HepG2 (cell line): ENCODE data around the gene ALDOA. TPM values are rescaled to one million over a fixed set of nuclear protein-coding genes. Genes with fewer than 3 reads are reported as not detected.

Experiments used
- ATF7-NPFF ChIP-seq: sonication (generic); formaldehyde crosslinking; IDR thresholded peaks from 2 replicates; pipeline ENCODE4 v1.8.1; 2023; ENCODE audit warnings: mild to moderate bottlenecking, low read depth, missing genetic modification reagents, moderate library complexity
- FOXO1 ChIP-seq: sonication (generic); formaldehyde crosslinking; IDR thresholded peaks from 2 replicates; pipeline ENCODE4 v1.4.0; 2020; ENCODE audit warnings: missing genetic modification reagents
- GTF3A ChIP-seq: sonication (generic); formaldehyde crosslinking; conservative IDR thresholded peaks from 2 replicates; pipeline ENCODE4 v1.4.0; 2020; ENCODE audit warnings: mild to moderate bottlenecking, missing genetic modification reagents
- GZF1 ChIP-seq: sonication (generic); formaldehyde crosslinking; IDR thresholded peaks from 2 replicates; pipeline ENCODE4 v1.5.1; 2020; ENCODE audit warnings: mild to moderate bottlenecking, missing genetic modification reagents
- HES4 ChIP-seq: sonication (generic); formaldehyde crosslinking; IDR thresholded peaks from 2 replicates; pipeline ENCODE4 v1.9.0; 2021; ENCODE audit warnings: mild to moderate bottlenecking, missing genetic modification reagents, borderline replicate concordance
- IRX3 ChIP-seq: sonication (generic); formaldehyde crosslinking; IDR thresholded peaks from 2 replicates; pipeline ENCODE4 v1.8.1; 2023; ENCODE audit warnings: mild to moderate bottlenecking, low read depth, missing genetic modification reagents, borderline replicate concordance
- JUND ChIP-seq: sonication (generic); formaldehyde crosslinking; IDR thresholded peaks from 2 replicates; pipeline ENCODE4 v1.8.0; 2022; ENCODE audit warnings: mild to moderate bottlenecking, missing genetic modification reagents
- KDM6A ChIP-seq: IDR thresholded peaks from 2 replicates; pipeline ENCODE4 v1.6.1; 2016; ENCODE audit warnings: low read depth
- MBD4 ChIP-seq: IDR thresholded peaks from 2 replicates; pipeline ENCODE4 v1.6.1; 2012; ENCODE audit warnings: low read length, inconsistent platforms, borderline replicate concordance
- MYNN ChIP-seq: sonication (generic); formaldehyde crosslinking; IDR thresholded peaks from 2 replicates; pipeline ENCODE4 v1.4.0; 2020; ENCODE audit warnings: mild to moderate bottlenecking, low read depth, missing genetic modification reagents
- NR1H2 ChIP-seq: sonication (generic); formaldehyde crosslinking; IDR thresholded peaks from 2 replicates; pipeline ENCODE4 v1.8.1; 2022; ENCODE audit warnings: low read depth, missing genetic modification reagents, borderline replicate concordance
- NR3C1 ChIP-seq: sonication (generic); formaldehyde crosslinking; IDR thresholded peaks from 2 replicates; pipeline ENCODE4 v1.4.0; 2020; ENCODE audit warnings: missing genetic modification reagents
- RBFOX2 ChIP-seq: fragments of 200-400 bp; formaldehyde crosslinking; IDR thresholded peaks from 2 replicates; pipeline ENCODE4 v1.6.1; 2017; ENCODE audit warnings: low read depth, mild to moderate bottlenecking, low read length
- RELA ChIP-seq: sonication (generic); formaldehyde crosslinking; IDR thresholded peaks from 2 replicates; pipeline ENCODE4 v1.4.0; 2020; ENCODE audit warnings: missing genetic modification reagents
- SMC3 ChIP-seq: IDR thresholded peaks from 2 replicates; pipeline ENCODE4 v1.6.1; 2011; ENCODE audit warnings: low read length, improper control_type of control experiment
- SSRP1 ChIP-seq: IDR thresholded peaks from 2 replicates; pipeline ENCODE4 v1.6.1; 2016; ENCODE audit warnings: control low read depth
- TMF1 ChIP-seq: sonication (generic); formaldehyde crosslinking; IDR thresholded peaks from 2 replicates; pipeline ENCODE4 v1.8.1; 2022; ENCODE audit warnings: low read depth, missing genetic modification reagents
- ZMYM3 ChIP-seq: sonication (generic); formaldehyde crosslinking; IDR thresholded peaks from 2 replicates; pipeline ENCODE4 v1.5.1; 2020; ENCODE audit warnings: mild to moderate bottlenecking, missing genetic modification reagents
- ZNF180 ChIP-seq: sonication (generic); formaldehyde crosslinking; IDR thresholded peaks from 2 replicates; pipeline ENCODE4 v1.4.0; 2020; ENCODE audit warnings: low read depth, missing genetic modification reagents, borderline replicate concordance
- ZNF512B ChIP-seq: sonication (generic); formaldehyde crosslinking; IDR thresholded peaks from 2 replicates; pipeline ENCODE4 v1.5.1; 2020; ENCODE audit warnings: missing genetic modification reagents, mild to moderate bottlenecking, borderline replicate concordance
- ZNF646 ChIP-seq: sonication (generic); formaldehyde crosslinking; IDR thresholded peaks from 2 replicates; pipeline ENCODE4 v1.9.0; 2021; ENCODE audit warnings: mild to moderate bottlenecking, missing genetic modification reagents
- ZNF850 ChIP-seq: sonication (generic); formaldehyde crosslinking; conservative IDR thresholded peaks from 2 replicates; pipeline ENCODE4 v1.9.0; 2021; ENCODE audit warnings: mild to moderate bottlenecking, missing genetic modification reagents
- polyA plus RNA-seq, 8 experiments: library from polyadenylated mRNA; depleted of rRNA in 3 of 8; stranded (reverse) in 7 of 8; unstranded in 1 of 8; fragments of >200 nt; fragmentation: Illumina TruSeq in 4 of 8; extraction: Trizol in 4 of 8; gene quantifications; 2 replicates each; pipeline versions ENCODE4 v1.2.1 to v1.2.3, GENCODE V29; 2011 to 2016; ENCODE audit warnings: low read depth in 4 of 8, missing spikeins in 1 of 8, mixed read lengths in 1 of 8; ENCODE audit not compliant: insufficient read depth in 1 of 8
- total RNA-seq, 5 experiments: library from RNA; depleted of rRNA; stranded (reverse); fragments of >200 nt; fragmentation: Illumina TruSeq; extraction: Trizol; gene quantifications; 2 replicates each; pipeline ENCODE4 v1.2.3, GENCODE V29; 2016; ENCODE audit warnings: low read depth in 1 of 5

Gene ALDOA
- total and polyA plus RNA-seq, 2 of the 13 experiments (the other 11 are each of a cell fraction or from before 2014, with no cell fraction given) = 925 to 1,884 TPM

- TF ChIP-seq HES4 (CRISPR knock-in tag) (0 out of 2 replicates have a peak, but pooled peaks have one; percentile 66), ZNF180 (CRISPR knock-in tag) (no peak), JUND (peak; percentile 41; the same call in 1 of the 2 replicates), GZF1 (peak; percentile 91), IRX3 (CRISPR knock-in tag) (no peak), SMC3 (peak; percentile 84), RELA (no peak), MYNN (CRISPR knock-in tag) (no peak), ZMYM3 (peak; percentile 99), SSRP1 (CRISPR knock-in tag) (peak; percentile 74; the same call in 1 of the 2 replicates), TMF1 (CRISPR knock-in tag) (no peak), KDM6A (no peak), ATF7-NPFF (CRISPR knock-in tag) (peak; percentile 95), NR3C1 (CRISPR knock-in tag) (no peak), RBFOX2 (no peak), ZNF646 (peak; percentile 51; the same call in 1 of the 2 replicates), FOXO1 (CRISPR knock-in tag) (peak; percentile 61; the same call in 1 of the 2 replicates), MBD4 (no peak), NR1H2 (peak; percentile 89), ZNF850 (CRISPR knock-in tag) (no peak), ZNF512B (CRISPR knock-in tag) (peak; percentile 18; the same call in 1 of the 2 replicates), GTF3A (no peak)
These were observed 46.9 kb downstream of the ALDOA start (continued) for GRCh38 chr16:30112197-30113030.
